Stimulated activated CD8-positive, alpha-beta memory T cell treated with anti-CD3 and anti-CD28 coated beads, Interleukin-15, amount 100 ng/mL, for 48 hours (primary cell): ENCODE results near the gene PLEKHN1.
"Not testable (repeated sequence)": the region's sequence is repeated elsewhere in the genome, so short reads cannot be mapped to it uniquely, and the experiment has no call there.

Experiments used
- DNase-seq, 2 donors: peaks; one replicate each; pipeline ENCODE4 v3.0.0-alpha.2; 2020; ENCODE audit warnings: low read depth in 2 of 2

The PLEKHN1 gene

DNA sequence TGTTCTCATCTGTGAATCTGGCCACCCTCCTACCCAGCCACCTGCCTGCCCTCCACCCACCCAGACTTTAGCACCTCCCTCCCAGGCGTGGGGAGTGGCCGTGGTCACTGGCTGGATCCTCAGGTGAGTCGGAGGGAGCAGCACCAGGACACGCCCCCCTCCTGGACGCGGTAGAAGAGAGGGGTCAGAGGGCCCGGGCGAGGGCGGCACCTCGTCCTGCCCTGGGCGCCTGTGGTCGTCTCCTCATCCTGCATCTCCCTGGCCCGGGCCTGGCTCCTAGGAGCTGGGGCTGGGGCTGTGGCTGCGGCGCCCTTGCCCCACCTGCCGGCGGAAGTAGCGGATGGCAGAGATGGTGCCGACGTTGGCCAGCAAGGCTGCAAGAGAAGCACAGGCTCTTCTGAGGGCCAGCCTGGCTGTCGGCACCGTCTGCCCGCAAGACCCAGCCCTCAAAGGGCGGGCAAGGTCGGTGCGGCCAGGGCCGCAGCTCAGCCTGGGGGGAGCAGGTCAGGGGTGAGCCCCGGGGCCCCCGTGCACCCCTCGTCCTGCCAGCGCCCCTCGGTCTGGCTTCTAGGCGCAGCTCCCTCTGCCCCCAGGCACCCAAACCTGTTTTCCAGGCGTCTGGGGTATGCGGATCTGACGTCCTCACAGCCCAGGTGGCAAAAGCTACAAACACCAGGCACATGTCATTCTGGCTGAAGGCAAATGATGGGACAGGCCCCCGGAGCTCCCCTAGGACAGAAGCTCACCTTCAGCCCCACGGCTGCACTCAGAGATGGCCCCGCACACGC, 9.8 kb downstream of the PLEKHN1 start:
- peak; percentile 47 for DNase-seq

GRCh38 chr1:976791-977190, 10.5 kb downstream of the PLEKHN1 start:
- not testable (repeated sequence) for DNase-seq

- DNase-seq, result no peak
Observed at GRCh38 chr1:978069-978834, 12.0 kb downstream of the PLEKHN1 start.

DNA sequence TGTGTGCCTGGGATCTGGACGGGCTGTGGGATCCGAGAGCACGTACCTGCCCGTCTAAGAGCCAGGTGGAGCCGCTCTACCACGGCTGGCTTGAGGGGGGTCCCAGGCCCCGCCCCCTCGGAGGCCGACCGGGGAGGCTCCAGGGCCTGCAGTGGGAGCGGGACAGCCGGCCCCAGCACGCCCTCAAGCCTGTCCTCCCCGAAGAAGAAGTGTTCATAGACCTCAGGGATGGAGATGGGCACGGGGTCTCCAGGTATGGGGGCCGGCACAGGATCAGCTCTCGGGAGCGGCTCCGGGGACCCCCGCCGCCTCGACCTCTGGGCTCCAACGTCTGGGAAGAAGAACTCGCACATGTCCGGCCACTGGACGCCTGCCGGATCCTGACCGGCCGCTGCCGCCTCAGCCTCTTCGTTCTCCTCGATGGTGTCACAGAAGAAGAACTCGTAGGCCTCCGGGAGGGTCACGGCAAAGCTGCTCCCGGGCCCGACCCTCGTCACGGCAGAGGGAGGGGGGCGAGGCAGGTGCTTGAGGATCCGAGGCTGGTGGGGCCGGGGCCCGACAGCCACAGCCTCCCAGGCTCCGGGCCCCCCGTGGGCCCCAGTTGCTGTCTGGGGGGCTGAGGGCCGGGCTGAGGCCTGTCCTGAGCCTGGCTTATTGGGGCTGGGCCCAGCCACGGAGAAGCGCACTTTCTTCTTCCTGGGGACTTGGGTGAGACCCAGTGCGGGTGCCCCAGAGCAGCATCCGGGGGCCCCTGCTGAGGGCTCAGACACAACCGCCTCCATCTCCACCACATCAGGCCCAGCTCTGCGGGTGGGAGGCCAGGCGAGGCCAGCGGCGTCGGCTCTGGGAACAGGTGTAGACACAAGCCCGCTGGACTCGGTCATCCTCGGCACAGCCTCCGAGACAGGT, 12.8 kb downstream of the PLEKHN1 start:
- no peak for DNase-seq

- no peak for DNase-seq
Observed at GRCh38 chr1:979744-980072, 13.4 kb downstream of the PLEKHN1 start.

DNA sequence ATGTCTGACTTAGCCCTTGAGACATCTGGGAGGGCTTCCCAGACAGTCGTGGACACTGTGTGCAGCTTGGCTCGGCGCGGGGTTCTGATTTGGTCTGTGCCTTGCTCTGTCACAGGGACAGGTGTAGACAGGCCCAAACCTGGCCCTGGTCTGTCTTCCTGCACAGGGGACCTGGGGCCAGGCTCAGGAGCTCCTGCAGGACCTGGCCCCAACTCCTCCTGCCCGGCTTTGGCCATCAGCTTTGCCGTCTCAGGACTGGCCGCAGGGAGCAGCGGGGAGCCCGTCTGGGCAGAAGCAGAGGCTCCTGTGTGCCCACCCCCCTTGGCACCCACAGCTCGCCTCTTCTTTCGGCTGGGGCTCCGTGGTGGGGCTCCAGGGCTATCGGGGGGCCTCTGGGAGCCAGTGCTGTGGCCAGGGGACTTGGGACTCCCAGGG, 13.9 kb downstream of the PLEKHN1 start:
- no peak for DNase-seq

DNA sequence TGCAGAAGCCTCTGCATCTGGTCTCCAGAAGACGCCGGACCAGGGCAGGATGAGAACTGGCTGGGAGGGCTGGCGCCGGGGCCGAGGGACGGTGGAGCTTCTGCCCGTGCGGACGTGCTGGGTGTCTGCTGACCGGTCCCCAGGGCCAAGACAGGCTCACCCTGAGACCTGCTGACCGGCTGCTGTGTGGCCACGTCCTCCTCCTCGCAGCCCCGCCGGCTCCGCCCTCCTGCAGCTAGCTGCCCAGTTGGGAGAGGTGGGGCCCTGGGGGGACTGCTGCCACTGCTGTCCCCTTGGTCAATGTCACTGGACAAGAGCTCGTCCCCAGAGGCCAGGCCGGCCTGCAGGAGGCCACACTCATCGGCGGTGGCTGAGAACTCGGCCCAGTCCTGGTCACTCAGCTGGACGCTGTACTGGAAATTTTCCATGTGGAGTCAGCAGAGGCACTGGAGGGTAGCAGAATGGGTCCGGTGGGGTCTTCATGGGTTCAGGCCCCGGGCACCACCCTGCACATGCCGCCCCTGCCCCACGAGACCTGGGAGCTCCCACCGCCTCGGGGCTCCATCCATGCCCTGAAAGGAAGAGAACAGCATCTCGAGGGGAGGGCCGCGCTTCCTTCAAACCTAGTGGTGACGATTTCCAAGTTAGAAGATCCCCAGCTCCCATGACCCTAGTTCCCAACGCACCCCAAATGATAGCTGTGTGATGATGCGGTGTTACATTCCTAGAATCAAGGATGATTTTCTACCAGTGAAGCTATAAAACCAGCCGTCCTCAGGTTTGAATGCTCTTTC, 14.5 kb downstream of the PLEKHN1 start:
- DNase-seq, result no peak

GRCh38 chr1:981491-981954, 15.2 kb downstream of the PLEKHN1 start:
- no peak for DNase-seq

GRCh38 chr1:981955-982558, 15.8 kb downstream of the PLEKHN1 start, which contains the start of gene PERM1:
PERM1 (minus strand) TSS chr1:982093; CDS start chr1:981029, 1,064 bp downstream.
- no peak for DNase-seq

GRCh38 chr1:982765-983436, 16.6 kb downstream of the PLEKHN1 start:
- no peak for DNase-seq

GRCh38 chr1:983798-984475, 17.7 kb downstream of the PLEKHN1 start:
- DNase-seq, result no peak

- no peak for DNase-seq
Observed at GRCh38 chr1:984476-984814, 18.2 kb downstream of the PLEKHN1 start.

GRCh38 chr1:985126-985525, 18.8 kb downstream of the PLEKHN1 start:
- DNase-seq, result no peak

DNA sequence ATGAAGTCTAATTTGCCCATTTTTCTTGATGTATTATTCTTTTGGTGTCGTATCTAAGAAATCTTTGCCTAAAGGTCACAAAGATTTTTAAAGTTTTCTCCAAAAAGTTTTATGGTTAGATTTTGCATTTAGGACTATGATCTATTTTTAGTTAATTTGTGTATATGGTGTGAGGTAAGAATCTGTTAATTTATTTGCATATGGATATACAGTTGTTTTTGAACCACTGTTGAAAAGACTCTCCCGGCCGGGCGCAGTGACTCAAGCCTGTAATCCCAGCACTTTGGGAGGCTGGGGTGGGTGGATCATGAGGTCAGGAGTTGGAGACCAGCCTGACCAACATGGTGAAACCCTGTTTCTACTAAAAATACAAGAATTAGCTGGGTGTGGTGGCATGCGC, 21.8 kb downstream of the PLEKHN1 start:
- DNase-seq, result not testable (repeated sequence)

DNA sequence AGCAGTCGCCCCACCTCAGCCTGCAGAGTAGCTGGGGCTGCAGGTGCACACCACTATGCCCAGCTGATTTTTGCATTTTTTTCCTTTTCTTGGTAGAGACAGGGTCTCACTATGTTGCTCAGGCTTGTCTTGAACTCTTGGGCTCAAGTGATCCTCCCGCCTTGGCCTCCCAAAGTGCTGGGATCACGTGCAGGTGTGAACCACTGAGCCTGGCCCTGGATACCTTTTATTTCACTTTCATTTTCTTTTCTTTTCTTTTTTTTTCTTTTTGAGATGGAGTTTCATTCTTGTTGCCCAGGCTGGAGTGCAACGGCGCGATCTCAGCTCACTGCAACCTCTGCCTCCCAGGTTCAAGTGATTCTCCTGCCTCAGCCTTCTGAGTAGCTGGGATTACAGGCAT, 25.0 kb downstream of the PLEKHN1 start:
- DNase-seq, result not testable (repeated sequence)

DNA sequence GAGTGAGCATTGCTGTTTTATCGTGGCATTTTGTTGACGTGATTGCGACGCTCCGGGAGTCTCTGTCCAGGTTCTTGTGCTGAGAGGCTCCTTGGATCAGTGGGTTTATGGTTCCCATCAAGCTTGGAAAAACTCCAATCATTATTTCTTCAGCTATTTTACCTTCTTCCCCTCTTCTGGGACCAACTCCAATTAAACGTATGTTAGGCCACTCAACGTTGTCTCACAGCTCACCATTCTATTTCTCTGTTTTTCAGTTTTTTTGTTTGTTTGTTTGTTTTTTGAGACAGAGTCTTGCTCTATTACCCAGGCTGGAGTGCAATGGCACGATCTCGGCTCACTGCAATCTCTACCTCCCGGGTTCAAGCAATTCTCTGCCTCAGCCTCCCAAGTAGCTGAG, 25.6 kb downstream of the PLEKHN1 start:
- DNase-seq, result no peak

- DNase-seq, result no peak
Observed at GRCh38 chr1:992362-992761, 26.1 kb downstream of the PLEKHN1 start.

- DNase-seq, result no peak
Observed at GRCh38 chr1:993379-993995, 27.2 kb downstream of the PLEKHN1 start.

GRCh38 chr1:994546-994945, 28.3 kb downstream of the PLEKHN1 start:
- not testable (repeated sequence) for DNase-seq
